ENCODE measurements around the gene CYTH1. TPM values are rescaled to one million over a fixed set of nuclear protein-coding genes. Genes with fewer than 3 reads are reported as not detected.

Gene CYTH1
- total RNA-seq, 1 experiment from 2014 or later = 34.3 TPM

GRCh38 chr17:78802008-78802407, 19.9 kb upstream of the CYTH1 start:
- H3K9ac ChIP-seq (ENCODE audit: low read length) = no peak overlapping the region
- ATAC-seq (no peak), DNase-seq (ENCODE audit: low read depth, low spot score) (no peak)
- H3K4me3 ChIP-seq (replicated peaks in 1 of 2; ENCODE audit: low read depth in 1 of 2, low read length in 2 of 2) = no peak overlapping the region
- H4K20me1 ChIP-seq (ENCODE audit: insufficient read depth) = peaks cover 16% of the 10 kb centered on the region; the same call in 1 of the 2 replicates
- H3K27ac ChIP-seq (ENCODE audit: low read depth, low read length) = no peak overlapping the region
- H2AFZ ChIP-seq (ENCODE audit: low read depth, low read length, poor library complexity, severe bottlenecking) = no peak overlapping the region
- no peaks in the 10 kb centered on the region for H3K9me2 ChIP-seq (ENCODE audit: insufficient read depth)
- BruUV-seq (replicated peaks) = no TSS peak
- intact Hi-C loops (cut with micrococcal nuclease) = no loop called here
- POLR2A ChIA-PET = interaction anchor here (0.7 kb wide), 1 partner anchor 113 kb away, joined by 4 read pairs; no protein-coding TSS in a partner anchor
- H3K36me3 ChIP-seq (ENCODE audit: control insufficient read depth in 1 of 2, insufficient read depth in 2 of 2, low read length in 2 of 2) = peaks cover 57 to 92% of the 10 kb centered on the region in 2 experiments
- no peaks in the 10 kb centered on the region for H3K4me1 ChIP-seq (ENCODE audit: control insufficient read depth in 1 of 2, insufficient read depth in 2 of 2, low read length in 2 of 2)
- H3K4me2 ChIP-seq (ENCODE audit: low read length) = no peak overlapping the region
- H3K79me2 ChIP-seq (ENCODE audit: insufficient read depth, low read length) = peaks cover 76% of the 10 kb centered on the region; the same call in 1 of the 2 replicates
- CTCF ChIA-PET = no interaction called here
- no peaks in the 10 kb centered on the region for H3K9me3 ChIP-seq (ENCODE audit: control insufficient read depth in 1 of 2, insufficient read depth in 1 of 2, low read depth in 1 of 2, low read length in 2 of 2)
- no peaks in the 10 kb centered on the region for H3K27me3 ChIP-seq (ENCODE audit: insufficient read depth, low read length)
- TF ChIP-seq POLR2AphosphoS5 (IDR thresholded peaks at IDR 0.05; ENCODE audit: low read depth, low read length) (no peak), TCF7L2 (IDR thresholded peaks at IDR 0.05; ENCODE audit: borderline replicate concordance, extremely low read depth, insufficient read depth, insufficient read length) (no peak), ZFX (IDR thresholded peaks at IDR 0.05) (no peak), EZH2 (IDR thresholded peaks at IDR 0.05) (no peak), CBX3 (IDR thresholded peaks at IDR 0.05; ENCODE audit: low read depth) (no peak), CEBPB (IDR thresholded peaks at IDR 0.05; ENCODE audit: low read depth) (no peak), FOSL1 (IDR thresholded peaks at IDR 0.05; ENCODE audit: low read depth) (no peak), JUND (IDR thresholded peaks at IDR 0.05) (no peak), SRF (IDR thresholded peaks at IDR 0.05; ENCODE audit: low read depth) (no peak), POLR2A (IDR thresholded peaks at IDR 0.05; ENCODE audit: borderline replicate concordance, extremely low read depth, insufficient read depth, insufficient read length) (no peak), ZBTB33 (IDR thresholded peaks at IDR 0.05; ENCODE audit: extremely low read depth, insufficient replicate concordance, low read length) (no peak), ZNF274 (IDR thresholded peaks at IDR 0.05; ENCODE audit: low read depth, low read length) (no peak)
- RAD21 ChIA-PET (ENCODE audit: low non-redundant PET in 1 of 2, low total read pairs in 2 of 2, uncharacterized antibody in 2 of 2, unreplicated experiment in 2 of 2) = no interaction called here

Measured in HCT116 (cell line).